ENCODE results near the gene ADAM21.
"Not testable (repeated sequence)": the region's sequence is repeated elsewhere in the genome, so short reads cannot be mapped to it uniquely, and the experiment has no call there.

ADAM21 gene

DNA sequence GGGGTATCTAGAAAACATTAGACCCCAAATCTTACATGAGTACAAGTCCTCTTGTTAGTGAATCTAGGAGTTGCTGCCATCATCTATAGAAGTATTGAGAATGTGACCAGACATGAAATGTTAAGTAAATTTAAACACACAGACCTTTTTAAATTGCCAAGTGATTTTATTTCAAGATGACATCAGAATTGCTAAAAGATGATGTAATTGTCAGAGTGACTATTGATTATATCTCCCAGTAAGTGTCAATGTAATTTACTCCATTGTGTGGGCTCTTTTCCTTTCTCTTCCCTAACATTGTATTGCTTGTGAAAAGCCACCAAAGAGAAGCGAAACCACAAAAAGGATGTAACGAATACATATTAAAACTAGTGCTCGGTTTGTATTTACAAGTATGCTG lies 16.8 kb downstream of the ADAM21 start:
- no peaks in the 10 kb centered on the region for H3K27me3 Mint-ChIP-seq
- H3K9me3 Mint-ChIP-seq: no peaks in the 10 kb centered on the region
- H3K4me3 Mint-ChIP-seq: no peak overlapping the region
- ATAC-seq (no peak), DNase-seq (no peak)
- no peaks in the 10 kb centered on the region for H3K4me1 Mint-ChIP-seq
- H3K27ac Mint-ChIP-seq: no peak overlapping the region

DNA sequence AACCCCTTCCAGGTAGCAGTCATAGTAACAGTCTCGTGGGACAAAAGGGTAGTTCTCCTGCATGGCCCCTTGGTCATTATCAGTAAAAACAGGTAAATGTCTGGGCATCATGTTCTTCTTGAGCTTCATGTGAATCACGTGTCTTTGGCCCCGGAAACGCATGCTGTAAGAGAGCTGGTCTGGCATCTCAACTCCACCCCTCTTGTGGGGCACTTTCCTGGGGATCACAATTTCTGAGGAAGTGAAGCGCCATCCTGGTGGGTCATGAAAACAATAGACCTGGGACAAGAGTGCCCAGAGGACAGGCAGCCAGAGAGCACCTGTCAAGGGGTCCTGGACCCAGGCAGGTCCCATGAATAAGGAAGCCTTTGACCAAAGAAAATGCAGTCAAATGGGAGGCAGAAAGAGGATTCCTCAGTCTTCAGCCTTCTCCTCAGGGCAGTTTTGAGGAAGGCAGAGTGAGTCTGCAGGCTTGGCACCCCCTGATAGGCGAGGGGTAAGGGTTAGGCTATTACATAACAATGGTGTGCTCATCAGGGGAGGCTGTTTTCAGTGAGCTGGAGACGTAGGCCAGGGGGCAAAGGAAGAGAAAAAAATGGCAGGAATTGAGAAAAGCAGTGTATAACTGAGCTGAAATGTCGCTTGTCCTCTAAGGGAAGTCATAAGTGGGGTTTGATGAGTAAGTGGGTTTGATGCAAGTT lies 19.0 kb downstream of the ADAM21 start:
- DNase-seq, H3K4me1 Mint-ChIP-seq, H3K9me3 Mint-ChIP-seq, H3K4me3 Mint-ChIP-seq, ATAC-seq, H3K27me3 Mint-ChIP-seq: not testable (repeated sequence)
- H3K27ac Mint-ChIP-seq: peak overlapping the region in 1 of 2 donors; percentile 61

DNA sequence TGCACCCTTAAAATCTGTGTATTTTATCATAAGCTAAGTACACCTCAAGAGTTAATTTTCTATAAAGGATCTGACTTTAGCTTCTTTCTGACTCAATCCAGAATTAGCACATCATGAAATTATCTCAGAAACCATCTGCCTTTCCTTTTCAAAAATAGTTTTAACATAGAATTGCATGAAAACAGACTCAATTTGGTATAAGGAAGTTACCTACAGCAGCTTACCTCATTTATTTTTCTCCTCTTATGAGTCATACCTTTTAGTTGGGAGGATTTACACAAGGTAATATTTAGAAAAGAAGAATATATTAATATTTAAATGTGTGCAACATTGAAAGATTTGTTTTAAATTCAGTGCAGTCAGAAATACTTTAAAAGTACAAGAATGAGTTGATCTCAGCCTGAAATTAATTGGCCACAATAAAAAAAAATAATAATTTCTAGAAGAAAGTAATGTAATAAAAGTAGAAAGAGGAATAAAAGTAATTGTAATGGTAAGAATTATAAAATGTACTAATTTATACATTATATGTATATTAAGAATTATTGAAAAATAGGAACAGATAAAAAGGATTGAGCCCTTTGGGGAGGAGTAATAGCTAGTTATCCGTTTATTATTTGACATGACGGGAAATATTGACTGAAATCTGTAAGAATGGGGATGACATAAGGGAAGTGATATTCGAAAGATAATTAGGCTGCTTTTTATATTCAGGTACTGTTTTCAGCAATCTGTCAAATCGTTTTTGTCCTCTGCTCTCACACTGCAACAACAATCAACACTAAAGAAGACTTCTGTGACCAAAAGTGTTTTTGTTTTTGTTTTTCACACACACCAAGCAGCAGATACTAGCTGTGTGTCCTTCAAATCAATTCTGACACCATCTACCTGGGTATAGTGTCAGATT lies 20.5 kb downstream of the ADAM21 start:
- Mint-ChIP-seq H3K27ac (peak overlapping the region in 1 of 2 donors; percentile 13), H3K27me3 (no peaks in the 10 kb centered on the region), H3K9me3 (no peaks in the 10 kb centered on the region), H3K4me1 (no peaks in the 10 kb centered on the region), H3K4me3 (no peak overlapping the region)
- ATAC-seq (no peak), DNase-seq (no peak)

DNA sequence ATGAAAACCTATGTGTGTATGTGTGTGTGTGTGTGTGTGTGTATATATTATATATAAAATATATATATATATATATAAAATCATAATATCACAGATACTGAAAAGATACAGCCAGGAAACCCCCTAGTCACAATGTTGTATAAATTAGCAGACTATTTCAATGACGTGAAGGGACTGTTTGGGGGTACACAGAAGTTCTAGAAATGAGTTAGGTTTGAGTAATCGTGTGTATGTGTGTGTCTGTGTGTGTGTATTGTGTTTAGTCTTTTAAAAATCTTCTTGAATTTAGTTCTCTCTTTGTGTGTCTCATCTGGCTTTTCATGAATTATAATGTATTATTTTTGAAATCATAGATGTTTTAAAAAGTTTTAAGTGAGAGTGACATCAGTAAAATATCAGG lies 21.9 kb downstream of the ADAM21 start:
- Mint-ChIP-seq H3K4me1 (no peaks in the 10 kb centered on the region), H3K27me3 (no peaks in the 10 kb centered on the region), H3K9me3 (no peaks in the 10 kb centered on the region), H3K27ac (no peak overlapping the region), H3K4me3 (no peak overlapping the region)
- DNase-seq (no peak), ATAC-seq (no peak)

DNA sequence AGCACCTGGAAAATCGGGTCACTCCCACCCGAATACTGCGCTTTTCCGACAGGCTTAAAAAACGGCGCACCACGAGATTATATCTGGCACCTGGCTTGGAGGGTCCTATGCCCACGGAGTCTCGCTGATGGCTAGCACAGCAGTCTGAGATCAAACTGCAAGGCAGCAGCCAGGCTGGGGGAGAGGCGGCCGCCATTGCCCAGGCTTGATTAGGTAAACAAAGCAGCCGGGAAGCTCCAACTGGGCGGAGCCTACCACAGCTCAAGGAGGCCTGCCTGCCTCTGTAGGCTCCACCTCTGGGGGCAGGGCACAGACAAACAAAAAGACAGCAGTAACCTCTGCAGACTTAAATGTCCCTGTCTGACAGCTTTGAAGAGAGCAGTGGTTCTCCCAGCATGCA lies 23.5 kb downstream of the ADAM21 start:
- peaks cover 4 to 10% of the 10 kb centered on the region in 2 donors for H3K9me3 Mint-ChIP-seq

DNA sequence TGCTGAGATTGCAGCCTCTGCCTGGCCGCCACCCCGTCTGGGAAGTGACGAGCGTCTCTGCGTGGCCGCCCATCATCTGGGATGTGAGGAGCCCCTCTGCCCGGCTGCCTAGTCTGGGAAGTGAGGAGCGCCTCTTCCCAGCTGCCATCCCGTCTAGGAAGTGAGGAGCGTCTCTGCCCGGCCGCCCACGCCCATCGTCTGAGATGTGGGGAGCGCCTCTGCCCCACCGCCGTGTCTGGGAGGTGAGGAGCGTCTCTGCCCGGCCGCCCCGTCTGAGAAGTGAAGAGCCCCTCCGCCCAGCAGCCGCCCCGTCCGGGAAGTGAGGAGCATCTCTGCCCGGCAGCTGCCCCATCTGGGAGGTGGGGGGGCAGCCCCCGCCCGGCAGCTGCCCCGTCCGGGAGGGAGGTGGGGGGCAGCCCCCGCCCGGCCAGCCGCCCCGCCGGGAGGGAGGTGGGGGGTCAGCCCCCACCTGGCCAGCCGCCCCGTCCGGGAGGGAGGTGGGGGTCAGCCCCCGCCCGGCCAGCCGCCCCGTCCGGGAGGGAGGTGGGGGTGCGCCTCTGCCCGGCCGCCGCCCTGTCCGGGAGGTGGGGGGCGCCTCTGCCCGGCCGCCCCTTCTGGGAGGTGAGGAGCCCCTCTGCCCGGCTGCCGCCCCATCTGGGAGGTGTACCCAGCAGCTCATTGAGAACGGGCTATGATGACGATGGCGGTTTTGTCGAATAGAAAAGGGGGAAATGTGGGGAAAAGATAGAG lies 25.6 kb downstream of the ADAM21 start:
- not testable (repeated sequence) for DNase-seq, H3K27me3 Mint-ChIP-seq, H3K4me1 Mint-ChIP-seq, H3K4me3 Mint-ChIP-seq, H3K27ac Mint-ChIP-seq
- peaks cover 4 to 10% of the 10 kb centered on the region in 2 donors for H3K9me3 Mint-ChIP-seq
- ATAC-seq: peak; percentile 46

More for the DNA sequence above, 23.5 kb downstream of the ADAM21 start:
- not testable (repeated sequence) for ATAC-seq, DNase-seq, H3K4me1 Mint-ChIP-seq, H3K27me3 Mint-ChIP-seq, H3K4me3 Mint-ChIP-seq, H3K27ac Mint-ChIP-seq

DNA sequence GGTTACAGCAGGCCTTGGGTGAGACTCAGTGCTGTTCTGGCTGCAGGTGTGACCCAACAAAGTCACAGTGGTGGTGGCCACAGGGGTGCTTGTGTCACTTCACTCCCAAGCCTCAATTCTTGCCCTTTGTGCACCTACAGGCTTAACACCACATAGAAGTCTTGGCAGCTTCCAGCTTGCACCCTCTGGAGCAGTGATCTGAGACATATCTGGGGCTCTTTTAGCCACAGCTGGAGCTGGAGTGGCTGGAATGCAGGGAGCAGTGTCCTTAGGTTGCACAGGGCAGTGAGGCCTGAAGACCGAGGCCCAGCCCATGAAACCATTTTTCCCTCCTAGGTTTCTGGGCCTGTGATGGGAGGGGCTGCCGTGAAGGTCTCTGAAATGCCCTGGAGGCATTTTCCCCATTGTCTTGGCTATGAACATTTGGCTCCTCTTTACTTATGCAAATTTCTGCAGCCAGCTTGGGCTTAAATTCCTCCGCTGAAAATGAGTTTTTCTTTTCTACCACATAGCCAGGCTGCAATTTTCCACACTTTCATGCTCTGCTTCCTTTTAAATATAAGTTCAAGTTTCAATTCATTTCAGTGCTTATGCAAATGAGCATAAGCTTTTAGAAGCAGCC lies 37.7 kb downstream of the ADAM21 start:
- no peak overlapping the region for H3K4me3 Mint-ChIP-seq
- H3K27ac Mint-ChIP-seq: no peak overlapping the region
- ATAC-seq: no peak
- peaks cover 14 to 39% of the 10 kb centered on the region in 2 donors for H3K9me3 Mint-ChIP-seq
- DNase-seq: no peak
- H3K4me1 Mint-ChIP-seq: no peaks in the 10 kb centered on the region
- H3K27me3 Mint-ChIP-seq: no peaks in the 10 kb centered on the region

DNA sequence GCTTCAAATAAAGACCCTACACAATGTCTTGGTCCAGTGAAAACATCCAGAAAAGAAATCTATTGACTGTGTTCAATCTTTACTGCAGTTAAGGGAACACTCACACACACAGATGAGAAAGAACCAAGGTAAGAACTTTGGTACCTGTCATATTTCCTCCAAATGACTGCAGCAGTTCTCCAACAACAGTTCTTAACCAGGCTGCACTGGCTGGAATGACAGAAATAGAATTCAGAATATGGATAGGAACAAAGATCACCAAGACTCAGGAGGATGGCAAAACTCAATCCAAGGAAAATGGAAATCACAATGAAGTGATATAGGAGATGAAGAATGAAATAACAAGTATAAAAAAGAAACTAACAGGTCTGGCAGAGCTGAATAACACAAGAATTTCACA lies 46.2 kb downstream of the ADAM21 start:
- H3K27ac Mint-ChIP-seq: no peak overlapping the region
- no peak overlapping the region for H3K4me3 Mint-ChIP-seq
- H3K4me1 Mint-ChIP-seq: no peaks in the 10 kb centered on the region
- no peaks in the 10 kb centered on the region for H3K27me3 Mint-ChIP-seq
- ATAC-seq: no peak
- peaks cover 11 to 12% of the 10 kb centered on the region in 2 donors for H3K9me3 Mint-ChIP-seq
- no peak for DNase-seq

Measured in stimulated activated naive CD8-positive, alpha-beta T cell treated with anti-CD3 and anti-CD28 coated beads, Interleukin-15, amount 100 ng/mL, for 72 hours (primary cell).